HEK293 (cell line): Measurements from ENCODE around the gene EFCAB10.

ENCODE experiments used
- KLF9 ChIP-seq: fragments of 450-650 bp; formaldehyde crosslinking; IDR thresholded peaks from 2 replicates; pipeline ENCODE4 v1.5.1; 2016; ENCODE audit warnings: missing biosample characterization, missing genetic modification characterization, low read depth
- YY1 ChIP-seq: fragments of 450-650 bp; formaldehyde crosslinking; IDR thresholded peaks from 2 replicates; pipeline ENCODE4 v1.5.1; 2018; ENCODE audit warnings: missing biosample characterization, missing genetic modification characterization
- ZNF148 ChIP-seq: fragments of 450-650 bp; formaldehyde crosslinking; IDR thresholded peaks from 2 replicates; pipeline ENCODE4 v1.5.0; 2017; ENCODE audit warnings: missing biosample characterization, missing genetic modification characterization, borderline replicate concordance
- ZNF423 ChIP-seq: fragments of 450-650 bp; formaldehyde crosslinking; IDR thresholded peaks from 2 replicates; pipeline ENCODE4 v1.5.1; 2016; ENCODE audit warnings: missing biosample characterization, missing genetic modification characterization
- ZNF529 ChIP-seq: fragments of 450-650 bp; formaldehyde crosslinking; IDR thresholded peaks from 2 replicates; pipeline ENCODE4 v1.5.1; 2017; ENCODE audit warnings: missing genetic modification characterization, missing biosample characterization; ENCODE audit not compliant: insufficient replicate concordance
- ZNF558 ChIP-seq: fragments of 450-650 bp; formaldehyde crosslinking; IDR thresholded peaks from 2 replicates; pipeline ENCODE4 v1.5.1; 2016; ENCODE audit warnings: missing biosample characterization, missing genetic modification characterization
- ZNF704 ChIP-seq: fragments of 450-650 bp; formaldehyde crosslinking; IDR thresholded peaks from 2 replicates; pipeline ENCODE4 v1.5.1; 2016; ENCODE audit warnings: missing biosample characterization, missing genetic modification characterization
- TF ChIP-seq, protein P1 (sequence below): fragments of 450-650 bp; formaldehyde crosslinking; IDR thresholded peaks from 2 replicates; pipeline ENCODE4 v1.5.1; 2016; ENCODE audit warnings: missing biosample characterization, missing genetic modification characterization
- TF ChIP-seq, protein P2 (sequence below): fragments of 450-650 bp; formaldehyde crosslinking; IDR thresholded peaks from 2 replicates; pipeline ENCODE4 v1.5.1; 2016; ENCODE audit warnings: missing biosample characterization, missing genetic modification characterization

- TF ChIP-seq, protein P1, sequence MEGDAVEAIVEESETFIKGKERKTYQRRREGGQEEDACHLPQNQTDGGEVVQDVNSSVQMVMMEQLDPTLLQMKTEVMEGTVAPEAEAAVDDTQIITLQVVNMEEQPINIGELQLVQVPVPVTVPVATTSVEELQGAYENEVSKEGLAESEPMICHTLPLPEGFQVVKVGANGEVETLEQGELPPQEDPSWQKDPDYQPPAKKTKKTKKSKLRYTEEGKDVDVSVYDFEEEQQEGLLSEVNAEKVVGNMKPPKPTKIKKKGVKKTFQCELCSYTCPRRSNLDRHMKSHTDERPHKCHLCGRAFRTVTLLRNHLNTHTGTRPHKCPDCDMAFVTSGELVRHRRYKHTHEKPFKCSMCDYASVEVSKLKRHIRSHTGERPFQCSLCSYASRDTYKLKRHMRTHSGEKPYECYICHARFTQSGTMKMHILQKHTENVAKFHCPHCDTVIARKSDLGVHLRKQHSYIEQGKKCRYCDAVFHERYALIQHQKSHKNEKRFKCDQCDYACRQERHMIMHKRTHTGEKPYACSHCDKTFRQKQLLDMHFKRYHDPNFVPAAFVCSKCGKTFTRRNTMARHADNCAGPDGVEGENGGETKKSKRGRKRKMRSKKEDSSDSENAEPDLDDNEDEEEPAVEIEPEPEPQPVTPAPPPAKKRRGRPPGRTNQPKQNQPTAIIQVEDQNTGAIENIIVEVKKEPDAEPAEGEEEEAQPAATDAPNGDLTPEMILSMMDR (tag by site-specific recombination), result peak; percentile 38; the same call in 1 of the 2 replicates
- TF ChIP-seq ZNF529 (tag by site-specific recombination) (no peak), ZNF558 (tag by site-specific recombination) (no peak), ZNF704 (tag by site-specific recombination) (no peak), ZNF148 (no peak), KLF9 (tag by site-specific recombination) (no peak), YY1 (peak; percentile 58; the same call in 1 of the 2 replicates), ZNF423 (tag by site-specific recombination) (no peak)
- TF ChIP-seq, protein P2, sequence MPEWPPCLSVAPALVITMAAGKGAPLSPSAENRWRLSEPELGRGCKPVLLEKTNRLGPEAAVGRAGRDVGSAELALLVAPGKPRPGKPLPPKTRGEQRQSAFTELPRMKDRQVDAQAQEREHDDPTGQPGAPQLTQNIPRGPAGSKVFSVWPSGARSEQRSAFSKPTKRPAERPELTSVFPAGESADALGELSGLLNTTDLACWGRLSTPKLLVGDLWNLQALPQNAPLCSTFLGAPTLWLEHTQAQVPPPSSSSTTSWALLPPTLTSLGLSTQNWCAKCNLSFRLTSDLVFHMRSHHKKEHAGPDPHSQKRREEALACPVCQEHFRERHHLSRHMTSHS, result no peak
Measured at GRCh38 chr7:105581066-105581811, at the start of gene EFCAB10.
